ENCODE measurements around the gene NCK2. TPM values are rescaled to one million over a fixed set of nuclear protein-coding genes. Genes with fewer than 3 reads are reported as not detected.

Gene NCK2
- polyA plus RNA-seq, 3 donors = 2.5 to 18.2 (median 7.6) TPM

DNA sequence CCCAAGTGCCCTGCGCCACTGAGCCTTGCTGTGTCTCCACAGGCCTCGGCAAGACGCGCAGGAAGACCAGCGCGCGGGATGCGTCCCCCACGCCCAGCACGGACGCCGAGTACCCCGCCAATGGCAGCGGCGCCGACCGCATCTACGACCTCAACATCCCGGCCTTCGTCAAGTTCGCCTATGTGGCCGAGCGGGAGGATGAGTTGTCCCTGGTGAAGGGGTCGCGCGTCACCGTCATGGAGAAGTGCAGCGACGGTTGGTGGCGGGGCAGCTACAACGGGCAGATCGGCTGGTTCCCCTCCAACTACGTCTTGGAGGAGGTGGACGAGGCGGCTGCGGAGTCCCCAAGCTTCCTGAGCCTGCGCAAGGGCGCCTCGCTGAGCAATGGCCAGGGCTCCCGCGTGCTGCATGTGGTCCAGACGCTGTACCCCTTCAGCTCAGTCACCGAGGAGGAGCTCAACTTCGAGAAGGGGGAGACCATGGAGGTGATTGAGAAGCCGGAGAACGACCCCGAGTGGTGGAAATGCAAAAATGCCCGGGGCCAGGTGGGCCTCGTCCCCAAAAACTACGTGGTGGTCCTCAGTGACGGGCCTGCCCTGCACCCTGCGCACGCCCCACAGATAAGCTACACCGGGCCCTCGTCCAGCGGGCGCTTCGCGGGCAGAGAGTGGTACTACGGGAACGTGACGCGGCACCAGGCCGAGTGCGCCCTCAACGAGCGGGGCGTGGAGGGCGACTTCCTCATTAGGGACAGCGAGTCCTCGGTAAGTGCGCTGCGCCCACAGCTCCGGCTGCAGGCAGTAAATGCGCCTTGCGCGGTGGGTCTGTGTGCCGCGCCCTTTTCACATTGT lies 136.8 kb downstream of the NCK2 start:
- Mint-ChIP-seq H3K36me3 (peaks cover 42 to 60% of the 10 kb centered on the region in 2 donors), H3K9me3 (peaks cover 13 to 33% (median 22%) of the 10 kb centered on the region in 7 donors), H3K27me3 (ENCODE audit: low read depth in 3 of 3) (no peaks in the 10 kb centered on the region), H3K4me3 (no peak overlapping the region), H3K27ac (no peak overlapping the region), H3K4me1 (no peaks in the 10 kb centered on the region)
- no peak for DNase-seq
- peaks cover 31 to 32% of the 10 kb centered on the region in 2 donors for H3K9me3 ChIP-seq (replicated peaks in 1 of 2; ENCODE audit: control insufficient read depth in 1 of 2, insufficient read depth in 1 of 2, low read length in 2 of 2)
- H3K4me2 ChIP-seq (replicated peaks; ENCODE audit: extremely low read depth, low read length, poor library complexity, severe bottlenecking) = no peak overlapping the region
- H3K27ac ChIP-seq (ENCODE audit: low read depth in 1 of 2, low read length in 2 of 2) = no peak overlapping the region
- no peak overlapping the region for H2AFZ ChIP-seq (ENCODE audit: insufficient read depth, low read depth, low read length, poor library complexity, severe bottlenecking)
- H3K27me3 ChIP-seq (ENCODE audit: control insufficient read depth in 2 of 2, insufficient read depth in 2 of 2, low read length in 2 of 2) = no peaks in the 10 kb centered on the region
- H3K79me2 ChIP-seq (ENCODE audit: insufficient read depth, low read length) = peaks cover 7% of the 10 kb centered on the region
- H3K4me1 ChIP-seq (ENCODE audit: control insufficient read depth in 1 of 2, insufficient read depth in 2 of 2, low read length in 2 of 2) = no peaks in the 10 kb centered on the region
- H3K36me3 ChIP-seq (replicated peaks in 1 of 2; ENCODE audit: control insufficient read depth in 1 of 2, insufficient read depth in 2 of 2, low read length in 2 of 2) = peaks cover 11 to 56% of the 10 kb centered on the region in 2 donors
- H4K20me1 ChIP-seq (ENCODE audit: insufficient read depth, low read length) = no peaks in the 10 kb centered on the region
- no peak overlapping the region for H3K9ac ChIP-seq (ENCODE audit: insufficient read depth, low read length, poor library complexity, severe bottlenecking)
- H3K4me3 ChIP-seq (replicated peaks in 1 of 3; ENCODE audit: low read depth in 2 of 3, low read length in 3 of 3) = no peak overlapping the region
- TF ChIP-seq, protein P1, sequence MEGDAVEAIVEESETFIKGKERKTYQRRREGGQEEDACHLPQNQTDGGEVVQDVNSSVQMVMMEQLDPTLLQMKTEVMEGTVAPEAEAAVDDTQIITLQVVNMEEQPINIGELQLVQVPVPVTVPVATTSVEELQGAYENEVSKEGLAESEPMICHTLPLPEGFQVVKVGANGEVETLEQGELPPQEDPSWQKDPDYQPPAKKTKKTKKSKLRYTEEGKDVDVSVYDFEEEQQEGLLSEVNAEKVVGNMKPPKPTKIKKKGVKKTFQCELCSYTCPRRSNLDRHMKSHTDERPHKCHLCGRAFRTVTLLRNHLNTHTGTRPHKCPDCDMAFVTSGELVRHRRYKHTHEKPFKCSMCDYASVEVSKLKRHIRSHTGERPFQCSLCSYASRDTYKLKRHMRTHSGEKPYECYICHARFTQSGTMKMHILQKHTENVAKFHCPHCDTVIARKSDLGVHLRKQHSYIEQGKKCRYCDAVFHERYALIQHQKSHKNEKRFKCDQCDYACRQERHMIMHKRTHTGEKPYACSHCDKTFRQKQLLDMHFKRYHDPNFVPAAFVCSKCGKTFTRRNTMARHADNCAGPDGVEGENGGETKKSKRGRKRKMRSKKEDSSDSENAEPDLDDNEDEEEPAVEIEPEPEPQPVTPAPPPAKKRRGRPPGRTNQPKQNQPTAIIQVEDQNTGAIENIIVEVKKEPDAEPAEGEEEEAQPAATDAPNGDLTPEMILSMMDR (IDR thresholded peaks at IDR 0.05) = no peak
- WGBS (ENCODE audit: insufficient coverage) = 98% methylated on average over 72 of the region's 79 CpGs
- intact Hi-C loops (cut with micrococcal nuclease) = no loop called here

DNA sequence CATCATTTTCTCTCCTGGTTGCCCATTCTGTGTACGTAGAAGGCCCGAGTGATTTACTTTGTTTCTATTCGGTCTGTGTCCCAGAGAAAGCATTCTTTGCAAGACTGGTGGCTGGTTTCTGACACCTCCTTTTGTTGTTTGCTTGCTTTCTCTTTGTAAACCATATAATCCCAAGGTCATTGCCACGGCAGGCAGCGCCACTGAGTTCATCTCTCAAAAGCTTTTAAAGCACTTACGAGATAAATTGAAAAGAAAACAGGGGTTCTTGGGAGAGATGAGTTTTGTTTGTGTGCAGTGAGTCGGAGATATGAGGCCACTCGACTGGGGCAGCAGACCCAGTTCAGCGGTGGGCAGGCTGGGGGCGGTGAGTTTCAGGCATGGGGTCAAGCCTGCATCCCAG lies 137.6 kb downstream of the NCK2 start:
- 100% methylated on average over 7 of the region's 10 CpGs for WGBS (ENCODE audit: insufficient coverage)
- Histone ChIP-seq H4K20me1 (ENCODE audit: insufficient read depth, low read length) (no peaks in the 10 kb centered on the region), H2AFZ (ENCODE audit: insufficient read depth, low read depth, low read length, poor library complexity, severe bottlenecking) (no peak overlapping the region), H3K9ac (ENCODE audit: insufficient read depth, low read length, poor library complexity, severe bottlenecking) (no peak overlapping the region), H3K27ac (ENCODE audit: low read depth in 1 of 2, low read length in 2 of 2) (no peak overlapping the region), H3K27me3 (ENCODE audit: control insufficient read depth in 2 of 2, insufficient read depth in 2 of 2, low read length in 2 of 2) (no peaks in the 10 kb centered on the region), H3K36me3 (replicated peaks in 1 of 2; ENCODE audit: control insufficient read depth in 1 of 2, insufficient read depth in 2 of 2, low read length in 2 of 2) (peaks cover 11 to 55% of the 10 kb centered on the region in 2 donors), H3K79me2 (ENCODE audit: insufficient read depth, low read length) (peaks cover 10% of the 10 kb centered on the region), H3K4me3 (replicated peaks in 1 of 3; ENCODE audit: low read depth in 2 of 3, low read length in 3 of 3) (no peak overlapping the region), H3K9me3 (replicated peaks in 1 of 2; ENCODE audit: control insufficient read depth in 1 of 2, insufficient read depth in 1 of 2, low read length in 2 of 2) (peaks cover 31 to 32% of the 10 kb centered on the region in 2 donors), H3K4me1 (ENCODE audit: control insufficient read depth in 1 of 2, insufficient read depth in 2 of 2, low read length in 2 of 2) (no peaks in the 10 kb centered on the region), H3K4me2 (replicated peaks; ENCODE audit: extremely low read depth, low read length, poor library complexity, severe bottlenecking) (no peak overlapping the region)
- Mint-ChIP-seq H3K4me1 (no peaks in the 10 kb centered on the region), H3K27me3 (ENCODE audit: low read depth in 3 of 3) (no peaks in the 10 kb centered on the region), H3K9me3 (peaks cover 13 to 28% (median 22%) of the 10 kb centered on the region in 7 donors), H3K4me3 (no peak overlapping the region), H3K27ac (no peak overlapping the region), H3K36me3 (peaks cover 46 to 63% of the 10 kb centered on the region in 2 donors)
- DNase-seq = no peak
- TF ChIP-seq, protein P1 (IDR thresholded peaks at IDR 0.05) = no peak
- intact Hi-C loops (cut with micrococcal nuclease) = no loop called here

All from CD14-positive monocyte (primary cell).